Activated T-cell treated with anti-CD3 and anti-CD28 coated beads for 1 hour (primary cell): ENCODE measurements around the gene LIG3.
A peak's percentile ranks its signal among the peaks of the same experiment; 100 is the strongest.
"Not testable (repeated sequence)": the region's sequence is repeated elsewhere in the genome, so short reads cannot be mapped to it uniquely, and the experiment has no call there.

Experiments
- DNase-seq: peaks from one replicate; pipeline ENCODE4 v3.0.0-alpha.2; 2020; ENCODE audit warnings: low read depth

LIG3 gene

DNA sequence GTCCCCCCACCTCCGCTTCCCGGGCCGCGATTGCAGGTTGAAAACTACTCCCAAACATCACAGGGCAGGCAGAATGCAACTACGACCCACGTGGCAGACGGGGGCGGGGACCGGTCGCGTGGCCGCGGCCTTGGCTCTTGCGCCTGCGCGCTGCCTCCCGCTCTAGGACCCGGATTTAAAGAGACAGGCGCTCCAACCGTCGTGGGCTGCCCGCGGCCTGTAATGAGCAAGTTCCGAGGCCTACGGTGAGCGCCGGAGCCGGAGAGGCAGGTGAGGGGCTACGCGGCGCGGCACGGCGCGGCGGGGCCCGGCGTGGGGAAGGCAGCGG is at the start of gene LIG3:
LIG3 (plus strand) TSS at position 160 of the 328 bp plus-strand sequence. CDS start 2,494 bp downstream, outside the sequence.
- peak; percentile 89 for DNase-seq

DNA sequence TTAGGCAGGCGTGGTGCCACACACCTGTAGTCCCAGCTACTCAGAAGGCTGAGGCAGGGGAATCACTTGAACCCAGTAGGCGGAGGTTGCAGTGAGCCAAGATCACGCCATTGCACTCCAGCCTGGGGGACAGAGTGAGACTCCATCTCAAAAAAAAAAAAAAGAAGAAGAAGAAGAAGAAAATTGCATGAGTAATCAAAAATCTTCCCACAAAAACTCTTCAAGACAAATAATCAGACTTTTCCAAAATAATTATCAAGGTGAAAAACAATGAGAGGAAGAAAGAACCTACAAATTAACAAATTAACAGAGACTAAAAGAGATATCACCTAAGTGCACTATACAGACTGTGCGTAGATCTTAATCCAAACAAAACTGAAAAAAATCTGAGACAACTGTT is 29.5 kb upstream of the LIG3 start:
- not testable (repeated sequence) for DNase-seq

DNA sequence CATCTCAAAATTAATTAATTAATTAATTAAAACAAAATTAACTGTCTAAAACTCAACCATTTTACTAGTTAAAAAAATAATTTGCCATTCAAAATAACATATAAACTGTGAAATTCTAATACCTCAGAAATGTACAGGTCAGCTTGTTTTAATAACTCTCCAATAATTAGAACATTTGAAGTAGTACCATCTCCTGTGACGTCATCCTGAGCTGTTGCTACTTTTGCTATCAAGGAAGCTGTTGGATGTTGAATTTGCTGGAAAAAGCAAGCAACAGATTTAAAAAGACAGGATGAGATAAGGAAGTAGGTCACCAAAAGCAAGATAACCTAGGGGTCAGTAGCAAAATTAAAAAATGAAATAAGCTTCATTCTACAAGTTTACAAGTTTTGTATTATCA is 21.9 kb upstream of the LIG3 start:
- no peak for DNase-seq

DNA sequence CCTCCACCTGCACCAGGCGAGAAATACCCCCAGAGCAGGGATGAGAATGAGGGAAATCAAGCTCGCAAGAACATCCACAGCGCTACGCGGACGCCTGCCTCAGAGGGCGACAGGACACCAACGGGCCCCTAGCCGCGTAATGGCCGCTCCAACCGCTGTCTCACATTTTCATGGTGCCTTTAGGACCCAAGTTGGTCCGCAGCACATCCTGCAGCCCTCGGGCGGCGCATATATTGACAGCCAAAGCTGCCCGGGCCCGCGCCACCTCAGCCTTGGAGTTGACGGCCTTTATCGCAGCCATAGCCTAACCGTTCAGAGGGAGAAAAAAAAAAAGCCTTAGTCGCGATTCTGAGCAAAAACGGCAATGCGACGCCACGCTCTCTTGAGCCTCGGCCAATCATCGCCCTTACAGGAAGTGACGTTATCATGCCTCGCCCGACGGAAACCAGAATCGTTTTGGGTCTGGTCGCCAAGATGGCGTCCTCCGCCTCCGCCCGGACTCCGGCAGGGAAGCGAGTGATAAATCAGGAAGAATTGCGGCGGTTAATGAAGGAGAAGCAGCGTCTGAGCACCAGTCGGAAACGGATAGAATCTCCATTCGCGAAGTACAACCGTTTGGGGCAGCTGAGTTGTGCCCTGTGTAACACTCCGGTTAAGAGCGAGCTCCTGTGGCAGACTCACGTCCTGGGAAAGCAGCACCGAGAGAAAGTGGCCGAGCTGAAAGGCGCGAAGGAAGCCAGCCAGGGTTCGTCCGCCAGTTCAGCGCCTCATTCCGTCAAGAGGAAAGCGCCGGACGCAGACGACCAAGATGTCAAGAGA is 19.0 kb upstream of the LIG3 start, which contains the start of the genes CCT6B and ZNF830:
CCT6B (minus strand) TSS at position 368 of the 819 bp plus-strand sequence; CDS start at position 301, 67 bp downstream.
ZNF830 (plus strand) TSS at position 448 of the 819 bp plus-strand sequence; CDS start at position 475, 27 bp downstream.
- peak; percentile 77 for DNase-seq

DNA sequence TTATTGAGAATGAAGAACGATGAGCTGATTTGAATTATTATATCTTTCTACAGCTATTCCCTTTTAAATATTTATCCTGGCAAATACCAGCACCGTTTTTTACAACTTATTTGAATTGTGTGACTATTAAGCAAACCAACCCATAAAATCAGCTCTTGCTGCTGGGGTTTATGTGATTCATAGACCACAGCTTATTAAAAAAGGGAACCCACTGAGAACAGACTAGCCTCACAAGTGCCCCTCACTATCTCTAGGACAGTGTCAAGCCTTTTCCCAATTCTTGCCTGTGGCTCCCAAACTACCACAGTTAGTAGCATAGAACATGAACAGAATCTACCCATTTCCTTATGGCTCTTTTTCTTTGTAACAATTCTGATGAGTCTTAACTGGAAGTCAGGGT is 6.1 kb upstream of the LIG3 start:
- DNase-seq = no peak

DNA sequence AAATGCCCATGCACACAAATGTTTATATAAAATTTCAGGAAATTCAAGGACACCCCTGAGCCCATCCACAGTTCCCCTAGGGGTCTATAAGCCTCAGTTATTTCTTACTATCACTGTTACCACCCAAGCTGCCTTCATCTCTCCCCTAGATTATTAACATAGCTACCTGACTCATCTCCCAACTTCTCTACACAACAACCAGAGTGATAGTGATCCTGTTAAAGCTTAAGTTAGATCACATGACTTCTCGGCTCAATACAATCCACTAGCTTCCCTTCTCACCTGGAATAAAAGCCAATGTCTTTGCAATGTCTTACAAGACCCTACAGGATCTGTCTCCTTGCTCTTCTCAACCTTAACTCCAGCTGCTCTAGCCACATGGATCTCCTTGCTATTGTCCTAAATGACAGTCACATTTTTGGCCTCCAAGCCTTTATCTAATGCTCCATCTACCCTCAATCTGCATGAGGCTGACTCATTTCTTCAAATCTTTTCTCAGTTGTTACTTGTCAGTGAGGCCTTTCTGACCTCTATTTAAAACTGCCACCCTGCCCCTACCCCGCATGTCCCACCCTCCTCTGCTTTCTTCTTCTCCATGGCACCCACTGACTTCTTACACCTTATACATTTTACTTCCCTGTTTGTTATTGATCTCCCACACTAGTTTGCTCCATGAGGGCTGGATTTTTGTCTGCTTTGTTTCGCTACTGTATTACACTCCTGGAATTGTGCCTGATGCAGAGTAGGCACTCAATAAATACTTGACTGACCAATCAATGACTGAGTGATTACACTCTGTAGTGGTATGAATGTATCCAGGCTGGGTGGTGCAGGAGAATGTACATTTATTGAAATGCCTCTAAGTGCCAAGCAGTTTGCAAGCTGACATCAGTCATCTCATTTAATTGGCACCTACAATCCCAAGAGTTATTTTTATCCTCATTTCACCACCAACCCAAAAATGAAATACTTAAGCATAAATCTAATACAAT is 5.2 kb upstream of the LIG3 start:
- no peak for DNase-seq

DNA sequence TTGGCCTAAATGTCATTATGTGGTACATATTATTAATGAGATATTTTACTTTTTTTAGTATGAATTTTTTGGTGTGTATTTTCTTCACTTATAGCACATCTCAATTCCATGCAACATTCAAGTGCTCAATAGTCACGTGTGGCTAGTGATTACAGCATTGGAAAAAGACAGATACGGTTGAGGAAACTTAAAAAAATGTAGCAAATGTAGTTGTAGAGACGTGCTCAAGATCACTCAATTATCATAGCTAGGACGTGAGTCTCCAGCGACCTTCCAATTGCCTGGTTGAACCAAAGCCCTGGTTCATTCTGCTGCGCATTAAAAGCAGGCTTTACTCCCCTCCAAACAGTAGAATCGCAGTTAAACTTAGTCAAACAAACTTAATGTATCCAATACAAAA is 1.2 kb upstream of the LIG3 start:
- DNase-seq = no peak

DNA sequence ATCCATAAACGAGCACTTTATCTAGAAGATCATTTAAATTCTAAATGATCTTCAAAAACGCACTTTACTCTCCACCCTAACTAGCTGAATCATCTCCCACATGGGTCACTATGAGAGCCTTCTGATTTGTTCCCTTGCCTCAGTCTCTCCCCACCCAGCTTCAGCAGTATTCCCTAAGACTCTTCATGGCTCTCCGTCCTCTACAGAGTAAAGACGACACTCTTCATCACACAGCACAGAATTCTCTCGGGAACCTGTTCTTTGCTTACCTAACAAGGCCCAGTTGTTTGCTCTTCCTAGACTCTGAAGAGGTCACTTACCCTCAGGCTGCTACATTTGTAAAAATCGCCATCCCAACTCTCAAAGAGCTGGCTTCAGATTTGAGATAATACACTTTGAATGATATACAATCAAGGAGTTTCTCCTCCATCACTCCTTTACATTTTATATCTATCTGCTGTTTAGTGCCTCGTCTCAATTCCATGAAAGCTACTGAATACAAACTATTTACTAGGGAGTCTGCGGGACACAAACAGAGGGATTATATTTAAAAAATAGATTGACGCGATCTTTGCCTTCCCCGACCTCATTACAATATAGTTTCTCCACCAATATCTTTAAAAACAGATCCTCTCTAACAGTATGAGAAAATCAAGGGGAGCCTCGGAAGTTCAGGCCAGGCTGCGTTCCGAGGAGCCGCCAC is 511 bp upstream of the LIG3 start:
- no peak for DNase-seq

DNA sequence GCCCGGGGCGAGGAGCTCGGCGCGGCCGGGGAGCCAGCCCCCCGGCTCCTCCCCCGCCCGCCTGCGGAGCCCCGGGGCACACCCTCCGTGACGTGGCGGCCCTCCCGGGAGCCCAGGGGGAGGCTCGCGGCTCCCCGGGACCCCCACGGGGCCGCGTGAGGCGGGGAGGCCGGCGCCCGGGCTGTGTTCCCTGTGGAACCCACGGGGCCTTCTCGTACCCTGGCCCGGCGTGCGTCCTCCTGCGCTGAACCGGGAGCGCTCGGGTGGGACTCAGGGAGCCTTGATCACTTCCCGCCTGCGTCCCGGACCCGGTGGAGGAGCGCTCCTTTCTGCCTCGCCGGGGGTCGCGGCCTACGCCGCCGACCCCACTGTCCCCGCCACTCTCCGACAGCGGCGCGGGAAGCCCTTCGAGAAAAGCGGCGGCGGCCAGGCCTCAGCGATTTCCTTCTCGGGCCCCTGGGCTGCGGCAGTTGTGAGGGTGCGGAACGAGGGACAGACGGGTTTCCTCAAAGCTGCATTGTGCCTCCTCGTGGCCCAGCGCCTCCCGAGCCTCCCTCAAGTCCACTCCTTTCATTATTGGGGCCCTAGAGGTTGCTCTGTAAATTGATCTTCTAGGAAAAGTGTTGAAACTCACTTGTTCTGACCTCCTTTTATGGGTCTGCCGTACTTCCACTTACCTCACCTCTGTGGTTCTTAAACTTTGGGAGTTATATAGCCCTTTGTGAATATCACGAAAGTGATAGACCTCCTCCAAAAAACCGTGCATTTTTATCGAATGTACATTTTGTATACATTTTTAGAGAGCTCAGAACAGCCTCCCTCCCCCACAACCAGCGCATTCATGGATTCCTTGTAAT is 597 bp downstream of the LIG3 start:
- DNase-seq = peak; percentile 66

DNA sequence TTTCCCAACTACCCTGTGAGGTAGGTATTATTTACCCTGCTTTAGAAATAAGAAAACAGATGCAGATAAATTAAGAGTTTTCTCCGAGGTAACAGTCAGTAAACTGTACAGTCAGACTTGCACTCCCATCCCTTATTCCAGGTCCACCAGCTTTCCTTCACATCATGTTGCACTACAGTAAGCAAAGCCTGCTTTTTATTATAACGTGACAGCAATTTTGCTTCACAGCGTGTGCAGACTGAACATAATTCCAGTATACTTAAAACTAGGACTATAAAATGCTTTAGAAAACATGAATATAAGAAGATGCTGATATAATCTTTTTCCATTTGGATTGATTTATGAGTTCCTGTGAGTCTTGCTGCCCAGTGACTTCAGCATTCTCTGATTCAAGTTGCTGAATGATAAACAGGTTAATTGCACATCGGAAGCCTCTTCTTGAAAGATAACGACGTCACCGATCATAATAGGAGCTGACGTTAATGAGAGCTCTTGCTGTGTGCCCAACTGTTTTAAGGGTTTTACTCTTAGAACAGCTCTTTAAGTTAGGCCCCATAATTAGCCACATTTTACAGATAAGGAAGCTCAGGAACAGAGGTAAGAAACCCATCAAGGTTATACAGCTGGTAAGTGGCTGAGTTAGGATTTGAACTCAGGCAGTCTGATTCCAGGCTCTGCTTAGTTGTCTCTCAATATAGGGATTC is 1.4 kb downstream of the LIG3 start:
- DNase-seq = no peak

DNA sequence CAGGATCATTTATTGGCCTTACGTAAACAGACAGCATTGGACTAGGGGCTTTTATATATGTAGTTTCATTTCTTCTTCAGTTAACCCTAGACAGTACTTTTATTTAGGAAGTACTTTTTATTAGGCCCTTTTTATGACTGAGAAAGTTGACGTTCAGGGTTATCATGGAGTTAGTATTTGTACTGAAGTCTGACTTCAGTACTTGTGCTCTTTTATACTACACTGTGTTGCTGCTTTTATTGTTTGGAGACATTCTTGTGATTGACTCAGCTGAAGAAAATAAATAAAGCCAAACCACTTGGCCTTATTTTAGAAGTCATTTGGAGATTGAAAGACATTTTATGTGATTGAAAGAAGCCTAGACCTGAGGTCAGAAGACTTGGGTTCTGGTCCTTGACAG is 6.9 kb downstream of the LIG3 start:
- DNase-seq = no peak

DNA sequence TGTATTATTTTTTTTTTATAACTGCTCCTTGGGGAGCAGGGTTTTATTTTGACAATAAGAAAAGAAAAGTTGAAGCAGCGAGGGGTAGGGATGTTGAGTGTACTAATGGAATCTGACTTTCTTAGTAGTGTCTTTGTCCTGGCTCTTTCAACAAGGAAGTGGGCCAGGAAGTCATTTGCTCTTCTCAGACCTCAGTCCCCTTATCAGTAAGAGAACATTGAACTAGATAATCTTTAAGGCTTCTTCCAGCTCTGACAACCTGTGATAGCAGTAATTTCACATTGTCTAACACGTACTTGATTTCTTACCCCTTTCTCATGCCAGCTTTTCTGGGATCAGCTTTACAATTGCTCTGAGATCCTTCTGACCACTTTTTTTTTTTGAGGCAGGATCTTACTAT is 8.3 kb downstream of the LIG3 start:
- DNase-seq = no peak

DNA sequence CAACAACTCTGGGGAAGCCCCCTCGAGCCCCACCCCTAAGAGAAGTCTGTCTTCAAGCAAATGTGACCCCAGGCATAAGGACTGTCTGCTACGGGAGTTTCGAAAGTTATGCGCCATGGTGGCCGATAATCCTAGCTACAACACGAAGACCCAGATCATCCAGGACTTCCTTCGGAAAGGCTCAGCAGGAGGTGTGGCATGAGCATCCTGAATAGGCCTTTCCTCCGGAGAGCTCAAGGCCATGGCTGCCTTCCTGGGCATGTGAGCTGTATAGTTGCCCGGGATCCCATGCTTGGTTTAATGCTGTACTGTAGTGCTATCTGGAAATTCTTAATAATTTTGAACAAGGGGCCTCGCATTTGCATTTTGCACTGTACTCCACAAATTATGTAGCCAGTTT is 9.2 kb downstream of the LIG3 start:
- no peak for DNase-seq

DNA sequence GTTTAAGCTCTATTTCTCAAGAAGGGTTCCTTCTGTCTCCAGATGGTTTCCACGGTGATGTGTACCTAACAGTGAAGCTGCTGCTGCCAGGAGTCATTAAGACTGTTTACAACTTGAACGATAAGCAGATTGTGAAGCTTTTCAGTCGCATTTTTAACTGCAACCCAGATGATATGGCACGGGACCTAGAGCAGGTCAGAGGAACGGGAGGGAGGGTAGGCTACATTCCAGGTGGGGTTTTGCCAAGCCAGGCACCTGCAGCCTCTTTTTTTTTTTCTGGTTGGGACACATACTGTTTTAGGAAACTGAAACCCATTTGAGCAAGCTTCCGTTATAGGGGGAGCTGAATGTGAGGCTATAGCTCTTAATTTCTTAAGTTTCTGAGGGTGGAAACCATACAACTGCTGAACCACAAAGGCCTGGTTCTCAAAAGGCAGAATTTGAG is 10.6 kb downstream of the LIG3 start:
- no peak for DNase-seq

DNA sequence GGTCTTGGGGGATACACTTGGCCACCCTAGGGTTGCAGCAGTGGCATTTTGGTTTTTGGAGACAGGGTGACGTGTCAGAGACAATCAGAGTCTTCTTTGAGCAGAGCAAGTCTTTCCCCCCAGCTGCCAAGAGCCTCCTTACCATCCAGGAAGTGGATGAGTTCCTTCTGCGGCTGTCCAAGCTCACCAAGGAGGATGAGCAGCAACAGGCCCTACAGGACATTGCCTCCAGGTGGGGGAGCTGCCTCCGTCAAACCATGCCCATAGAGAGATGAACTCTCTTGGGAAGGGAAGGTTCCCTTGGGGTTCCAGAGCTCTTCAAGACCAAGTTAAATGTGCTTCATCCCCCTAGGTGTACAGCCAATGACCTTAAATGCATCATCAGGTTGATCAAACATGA is 11.3 kb downstream of the LIG3 start:
- DNase-seq = no peak

DNA sequence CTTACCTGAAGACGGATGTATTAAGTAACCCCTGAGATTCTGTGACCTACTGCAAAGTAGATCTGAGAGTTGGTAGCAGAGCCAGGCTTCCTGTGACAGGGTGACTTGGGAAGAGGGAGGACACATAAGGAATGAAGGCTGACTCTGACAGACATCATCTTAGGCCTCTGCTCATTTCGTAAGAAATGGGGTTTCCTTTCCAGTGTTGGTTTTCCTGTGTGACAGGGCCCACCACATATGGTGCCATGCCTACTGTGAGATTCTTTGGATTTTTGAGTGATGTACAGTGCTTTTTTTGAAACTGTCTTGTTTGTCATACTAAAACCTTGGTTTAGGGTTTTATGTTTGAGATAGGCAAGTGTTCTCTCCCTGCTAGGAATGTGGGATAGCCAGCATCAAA is 12.7 kb downstream of the LIG3 start:
- DNase-seq = no peak

DNA sequence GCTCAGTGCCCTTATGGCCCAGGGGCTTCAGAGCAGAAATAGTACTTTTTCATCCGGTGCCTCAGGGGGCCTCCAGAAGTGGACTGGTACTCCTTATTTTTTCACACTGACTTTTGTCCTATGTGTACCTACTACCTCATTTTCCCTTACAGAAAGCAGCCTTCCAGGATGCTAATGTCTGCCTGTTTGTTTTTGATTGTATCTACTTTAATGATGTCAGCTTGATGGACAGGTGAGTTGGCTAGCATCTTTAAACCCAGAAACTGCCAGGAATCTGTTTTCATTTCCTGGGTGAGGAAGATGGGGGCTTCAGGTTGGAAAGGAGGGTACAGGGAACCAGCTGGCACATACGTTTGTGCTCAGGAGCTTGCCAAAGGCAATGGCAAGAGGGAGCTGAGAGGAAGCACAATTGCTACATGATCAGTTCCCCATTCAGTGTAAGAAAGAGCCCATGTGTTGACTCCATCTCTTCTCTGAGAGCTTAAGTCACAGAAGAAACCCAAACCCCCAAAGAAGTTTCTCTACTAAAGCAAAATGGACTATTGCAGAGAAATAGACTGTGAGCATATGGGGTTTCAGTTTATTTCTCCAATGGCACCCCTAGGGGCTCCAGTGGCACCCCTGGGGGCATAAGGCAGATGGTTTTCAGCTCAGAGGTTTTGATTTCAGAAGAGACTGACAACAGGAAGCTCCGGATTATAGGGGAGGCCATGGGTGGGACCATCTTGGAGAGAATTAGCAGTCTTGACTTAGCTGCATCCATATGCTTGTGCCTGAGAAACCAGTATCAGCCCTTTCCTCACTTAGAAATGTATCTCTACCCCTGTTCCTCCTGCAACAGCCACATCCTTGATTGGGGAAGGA is 16.3 kb downstream of the LIG3 start:
- no peak for DNase-seq

DNA sequence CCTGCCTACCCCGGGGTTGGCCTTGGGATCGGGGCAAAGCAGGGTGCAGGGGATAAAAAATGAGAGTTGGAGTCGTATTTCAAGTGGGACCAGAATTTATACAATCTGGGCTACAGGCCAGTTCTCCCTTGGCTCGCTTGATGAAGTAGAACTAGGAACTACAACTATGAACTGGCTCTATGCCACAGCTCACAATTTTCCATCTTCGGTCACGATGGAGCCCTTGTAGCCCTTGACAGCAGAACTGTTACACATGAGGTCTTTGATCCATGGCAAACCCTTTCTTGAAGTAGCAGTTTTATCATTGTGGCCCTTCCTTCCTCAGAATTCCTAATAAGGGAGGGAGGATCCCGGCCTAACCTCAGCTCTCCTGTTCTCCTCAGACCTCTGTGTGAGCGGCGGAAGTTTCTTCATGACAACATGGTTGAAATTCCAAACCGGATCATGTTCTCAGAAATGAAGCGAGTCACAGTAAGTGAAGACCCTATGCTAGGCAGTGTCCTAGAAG is 17.1 kb downstream of the LIG3 start:
- DNase-seq = no peak

DNA sequence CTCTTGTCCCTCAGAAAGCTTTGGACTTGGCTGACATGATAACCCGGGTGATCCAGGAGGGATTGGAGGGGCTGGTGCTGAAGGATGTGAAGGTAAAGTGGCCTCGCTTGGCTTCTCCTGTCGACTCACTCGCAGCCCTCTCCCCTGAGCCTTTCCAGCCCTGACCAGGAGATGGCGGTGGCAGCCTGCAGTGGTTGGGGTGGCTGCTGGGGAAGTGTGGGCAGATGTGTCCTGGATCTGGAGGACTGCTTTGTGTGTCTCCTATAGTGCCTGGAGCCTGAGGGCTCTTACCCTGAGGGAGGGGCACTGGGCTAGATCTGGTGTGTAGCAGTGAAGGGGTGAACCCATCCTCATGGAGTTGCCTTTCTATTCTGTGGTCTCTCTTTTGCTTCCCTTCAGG is 17.9 kb downstream of the LIG3 start:
- DNase-seq = peak; percentile 71
